Hepatocyte (in vitro differentiated cells): ENCODE data around the gene TESMIN.

Experiments used
- CTCF ChIP-seq: fragments of 200-600 bp; sonication (generic); IDR thresholded peaks from 2 replicates; pipeline ENCODE4 v1.5.1; 2016; ENCODE audit warnings: antibody characterized with exemption, mild to moderate bottlenecking; ENCODE audit not compliant: poor library complexity
- EZH2 ChIP-seq: fragments of 200-600 bp; sonication (generic); IDR thresholded peaks from 2 replicates; pipeline ENCODE4 v1.6.1; 2016; ENCODE audit warnings: antibody characterized with exemption, mild to moderate bottlenecking, borderline replicate concordance
- EZH2phosphoT487 ChIP-seq: fragments of 200-600 bp; sonication (generic); IDR thresholded peaks from one replicate; pipeline ENCODE4 v1.6.1; 2018; ENCODE audit warnings: antibody characterized with exemption, mild to moderate bottlenecking, low read depth, moderate library complexity; ENCODE audit not compliant: unreplicated experiment, severe bottlenecking

GRCh38 chr11:68792400-68792966 lies 41.2 kb upstream of the TESMIN start:
- no peak for TF ChIP-seq CTCF
- TF ChIP-seq EZH2: no peak
- TF ChIP-seq EZH2phosphoT487: no peak
